ENCODE measurements around the gene MPV17L2. TPM values are rescaled to one million over a fixed set of nuclear protein-coding genes. Genes with fewer than 3 reads are reported as not detected.
A peak's percentile ranks its signal among the peaks of the same experiment; 100 is the strongest.

The MPV17L2 gene
- total RNA-seq, 3 donors from 2014 or later, result 6.7 to 12.4 (median 12.0) TPM

GRCh38 chr19:18190278-18190677 is 2.7 kb upstream of the MPV17L2 start:
- intact Hi-C loops (cut with DNase I, micrococcal nuclease), result no loop called here
- H3K4me1 ChIP-seq (ENCODE audit: low read depth), result peaks cover 20% of the 10 kb centered on the region
- DNase-seq, result no peak

GRCh38 chr19:18191640-18192062 is 1.4 kb upstream of the MPV17L2 start:
- Histone ChIP-seq H3K4me1 (ENCODE audit: low read depth) (peaks cover 20% of the 10 kb centered on the region), H3K4me3 (no peak overlapping the region), H3K36me3 (ENCODE audit: low read depth) (no peaks in the 10 kb centered on the region), H3K9me3 (no peaks in the 10 kb centered on the region)
- intact Hi-C loops (cut with DNase I, micrococcal nuclease), result no loop called here
- peak in 1 of 3 donors; percentile 48 for DNase-seq
- no peak for ATAC-seq
- no peak for TF ChIP-seq CTCF (IDR thresholded peaks at IDR 0.05)

More at GRCh38 chr19:18190278-18190677, 2.7 kb upstream of the MPV17L2 start:
- Histone ChIP-seq H3K36me3 (ENCODE audit: low read depth) (no peaks in the 10 kb centered on the region), H3K9me3 (no peaks in the 10 kb centered on the region), H3K4me3 (no peak overlapping the region)
- ATAC-seq, result no peak
- no peak for TF ChIP-seq CTCF (IDR thresholded peaks at IDR 0.05)

DNA sequence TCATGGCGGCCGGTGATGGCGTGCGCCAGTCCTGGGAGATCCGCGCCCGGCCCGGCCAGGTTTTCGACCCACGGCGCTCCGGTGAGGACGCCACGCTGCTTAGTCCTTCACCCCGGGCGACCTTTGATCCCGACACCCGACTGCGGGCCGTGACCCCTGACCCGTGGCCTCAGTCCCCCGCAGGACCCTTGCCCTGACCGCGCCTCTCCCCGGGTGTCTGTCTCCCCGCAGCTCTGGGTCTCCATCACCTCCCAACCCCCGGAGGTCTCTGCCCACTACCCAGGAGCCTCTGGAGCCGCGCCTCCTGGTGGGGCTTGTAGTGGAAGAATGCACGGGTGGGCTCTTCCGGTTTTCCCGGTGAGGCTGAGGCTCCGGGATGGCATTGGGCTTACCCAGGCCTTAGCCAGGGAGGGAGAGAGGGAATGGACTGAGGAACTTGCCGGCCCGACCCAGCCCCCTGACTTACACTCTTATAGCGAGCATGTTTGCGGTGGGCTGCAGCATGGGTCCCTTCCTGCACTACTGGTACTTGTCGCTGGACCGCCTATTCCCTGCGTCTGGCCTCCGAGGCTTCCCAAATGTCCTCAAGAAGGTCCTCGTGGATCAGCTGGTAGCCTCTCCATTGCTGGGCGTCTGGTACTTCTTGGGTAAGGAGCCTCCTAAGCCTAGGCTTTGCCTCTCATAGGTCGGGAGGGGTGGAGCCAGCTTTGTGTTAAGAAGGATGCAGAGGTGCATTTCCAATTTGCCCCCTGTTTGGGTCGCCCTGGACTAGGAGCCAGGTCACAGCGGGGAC is 566 bp downstream of the MPV17L2 start:
- DNase-seq (peak in 1 of 3 donors; percentile 38), ATAC-seq (peak; percentile 6)
- H3K4me3 ChIP-seq, result peak overlapping the region; percentile 67
- H3K4me1 ChIP-seq (ENCODE audit: low read depth), result peaks cover 20% of the 10 kb centered on the region
- H3K9me3 ChIP-seq, result no peaks in the 10 kb centered on the region
- no peaks in the 10 kb centered on the region for H3K36me3 ChIP-seq (ENCODE audit: low read depth)
- TF ChIP-seq CTCF (IDR thresholded peaks at IDR 0.05), result no peak
- intact Hi-C loops (cut with DNase I, micrococcal nuclease), result loop anchor here in 1 of 2 donors (1.0 kb wide), 1 partner anchor 11 kb away; the partner anchor contains the start of gene RAB3A

GRCh38 chr19:18194181-18194530 is 1.1 kb downstream of the MPV17L2 start:
- Histone ChIP-seq H3K9me3 (no peaks in the 10 kb centered on the region), H3K4me3 (no peak overlapping the region), H3K36me3 (ENCODE audit: low read depth) (no peaks in the 10 kb centered on the region), H3K4me1 (ENCODE audit: low read depth) (peaks cover 20% of the 10 kb centered on the region)
- no peak for ATAC-seq
- intact Hi-C loops (cut with DNase I, micrococcal nuclease), result no loop called here
- DNase-seq, result no peak
- no peak for TF ChIP-seq CTCF (IDR thresholded peaks at IDR 0.05)

GRCh38 chr19:18194554-18195238 is 1.7 kb downstream of the MPV17L2 start:
- Histone ChIP-seq H3K36me3 (ENCODE audit: low read depth) (no peaks in the 10 kb centered on the region), H3K4me3 (no peak overlapping the region), H3K4me1 (ENCODE audit: low read depth) (peaks cover 20% of the 10 kb centered on the region), H3K9me3 (no peaks in the 10 kb centered on the region)
- DNase-seq (peak in 2 of 3 donors; percentile 59 to 71), ATAC-seq (no peak)
- TF ChIP-seq CTCF (IDR thresholded peaks at IDR 0.05), result no peak
- intact Hi-C loops (cut with DNase I, micrococcal nuclease), result no loop called here

All from mucosa of descending colon (tissue), 3 donors.